Sigmoid colon (tissue), 7 donors: ENCODE results near the gene CARD19. TPM values are rescaled to one million over a fixed set of nuclear protein-coding genes. Genes with fewer than 3 reads are reported as not detected.
A peak's percentile ranks its signal among the peaks of the same experiment; 100 is the strongest.
"Not testable (repeated sequence)": the region's sequence is repeated elsewhere in the genome, so short reads cannot be mapped to it uniquely, and the experiment has no call there.

ENCODE experiments used
- DNase-seq: peaks from one replicate; pipeline ENCODE4 v3.0.0-alpha.2; 2019
- H3K27ac ChIP-seq, 4 donors: fragments of 200-600 bp; sonication (generic); one replicate each; pipeline ENCODE4 v1.5.1; 2016 to 2019; ENCODE audit warnings: mild to moderate bottlenecking in 1 of 4
- H3K27me3 ChIP-seq, 3 donors: fragments of 200-600 bp; sonication (generic); one replicate each; pipeline ENCODE4 v1.5.1; 2019; ENCODE audit warnings: mild to moderate bottlenecking in 1 of 3
- H3K36me3 ChIP-seq, 4 donors: fragments of 200-600 bp; sonication (generic); one replicate each; pipeline ENCODE4 v1.5.1; 2016 to 2019
- H3K4me1 ChIP-seq, 4 donors: fragments of 200-600 bp; sonication (generic); one replicate each; pipeline ENCODE4 v1.5.1; 2017 to 2019
- H3K4me3 ChIP-seq, 4 donors: fragments of 200-600 bp; sonication (generic); one replicate each; pipeline ENCODE4 v1.5.1; 2017 to 2019; ENCODE audit warnings: mild to moderate bottlenecking in 2 of 4, moderate library complexity in 1 of 4
- H3K9me3 ChIP-seq, 4 donors: fragments of 200-600 bp in 3 of 4; sonication (generic) in 3 of 4; one replicate each; pipeline versions ENCODE4 v1.5.1 to v1.6.1; 2013 to 2019
- CTCF ChIP-seq, 4 experiments: fragments of 450-650 bp in 3 of 4; fragments of 200-600 bp in 1 of 4; IDR thresholded peaks; one replicate each; pipeline ENCODE4 v1.5.1; 2016 to 2019; ENCODE audit warnings: antibody characterized with exemption in 4 of 4, mild to moderate bottlenecking in 3 of 4, moderate library complexity in 2 of 4
- EP300 ChIP-seq, 4 donors: sonication (generic); formaldehyde crosslinking; IDR thresholded peaks; one replicate each; pipeline ENCODE4 v1.6.1; 2017; ENCODE audit warnings: antibody characterized with exemption in 4 of 4
- POLR2A ChIP-seq, 2 donors: fragments of 450-650 bp; IDR thresholded peaks; one replicate each; pipeline ENCODE4 v1.6.1; 2016; ENCODE audit warnings: antibody characterized with exemption in 2 of 2, mild to moderate bottlenecking in 2 of 2, moderate library complexity in 2 of 2
- POLR2AphosphoS5 ChIP-seq, 4 donors: sonication (generic); formaldehyde crosslinking; IDR thresholded peaks; one replicate each; pipeline ENCODE4 v1.6.1; 2017; ENCODE audit warnings: antibody characterized with exemption in 4 of 4
- WGBS, 2 donors: extraction: QIAGEN DNeasy Blood & Tissue Kit; methylation state at CpG; one replicate each; pipeline ENCODE4 v1.1.7; 2013; 5-methylcytosine and 5-hydroxymethylcytosine counted together
- intact Hi-C: fragments of 100-400 bp; cut with DNase I; formaldehyde crosslinking; loops from one replicate; pipeline ENCODE4 v1.15.1; 2023
- polyA plus RNA-seq, 3 donors: library from polyadenylated mRNA; stranded (reverse); fragments of 200-250 nt; gene quantifications; one replicate each; pipeline ENCODE4 v1.2.3, GENCODE V29; 2013
- total RNA-seq, 4 donors: library from RNA; depleted of rRNA; stranded (reverse); fragments of >200 nt; gene quantifications; one replicate each; pipeline ENCODE4 v1.1.0, GENCODE V29; 2016
- donor health status: healthy with polysubstance abuse.
- donor health status: Bipolar disorder and iron deficiency.
- donor health status: healthy.

The CARD19 gene
- total and polyA plus RNA-seq, 7 donors: 51.2 to 88.4 (median 82.3) TPM

GRCh38 chr9:93114169-93114983, 18.4 kb downstream of the CARD19 start:
- Histone ChIP-seq H3K36me3 (peaks cover 7 to 44% (median 33%) of the 10 kb centered on the region in 4 donors), H3K27ac (no peak overlapping the region), H3K27me3 (no peaks in the 10 kb centered on the region), H3K4me3 (no peak overlapping the region), H3K9me3 (no peaks in the 10 kb centered on the region), H3K4me1 (peaks cover 0 to 10% (median 3%) of the 10 kb centered on the region in 4 donors)
- TF ChIP-seq EP300 (IDR thresholded peaks at IDR 0.05): no peak
- intact Hi-C loops: loop anchor here (5.0 kb wide), 1 partner anchor 38 kb away; no protein-coding TSS in a partner anchor
- WGBS, 2 donors: 83 to 86% methylated on average over 17 of the region's 17 CpGs
- DNase-seq: peak; percentile 66

- Histone ChIP-seq H3K36me3 (peaks cover 7 to 40% (median 33%) of the 10 kb centered on the region in 4 donors), H3K27me3 (no peaks in the 10 kb centered on the region), H3K4me1 (peaks cover 0 to 14% (median 9%) of the 10 kb centered on the region in 4 donors), H3K9me3 (no peaks in the 10 kb centered on the region), H3K27ac (no peak overlapping the region), H3K4me3 (no peak overlapping the region)
- WGBS, 2 donors: 85 to 87% methylated on average over 5 of the region's 5 CpGs
- intact Hi-C loops: loop anchor here (5.0 kb wide), 1 partner anchor 37 kb away; no protein-coding TSS in a partner anchor
- DNase-seq: no peak
- no peak for TF ChIP-seq CTCF (IDR thresholded peaks at IDR 0.05)
- no peak for TF ChIP-seq POLR2A (IDR thresholded peaks at IDR 0.05)
- no peak for TF ChIP-seq EP300 (IDR thresholded peaks at IDR 0.05)
- no peak for TF ChIP-seq POLR2AphosphoS5 (IDR thresholded peaks at IDR 0.05)
Observed at GRCh38 chr9:93114984-93115335, 18.9 kb downstream of the CARD19 start.

GRCh38 chr9:93115486-93116071, 19.6 kb downstream of the CARD19 start:
- no peaks in the 10 kb centered on the region for H3K27me3 ChIP-seq
- 34 to 36% methylated on average over 3 of the region's 3 CpGs for WGBS, 2 donors
- H3K4me3 ChIP-seq: no peak overlapping the region
- H3K36me3 ChIP-seq: peaks cover 7 to 33% (median 28%) of the 10 kb centered on the region in 4 donors
- H3K9me3 ChIP-seq: no peaks in the 10 kb centered on the region
- intact Hi-C loops: no loop called here
- no peak for TF ChIP-seq EP300 (IDR thresholded peaks at IDR 0.05)
- TF ChIP-seq POLR2A (IDR thresholded peaks at IDR 0.05): no peak
- TF ChIP-seq POLR2AphosphoS5 (IDR thresholded peaks at IDR 0.05): no peak
- TF ChIP-seq CTCF (IDR thresholded peaks at IDR 0.05): no peak
- peak overlapping the region in 1 of 4 donors; percentile 20 for H3K27ac ChIP-seq
- DNase-seq: peak; percentile 22
- peaks cover 0 to 20% (median 15%) of the 10 kb centered on the region in 4 donors for H3K4me1 ChIP-seq

- H3K27me3 ChIP-seq: no peaks in the 10 kb centered on the region
- H3K36me3 ChIP-seq: peaks cover 7 to 33% (median 22%) of the 10 kb centered on the region in 4 donors
- 78 to 79% methylated on average over 17 of the region's 17 CpGs for WGBS, 2 donors
- peak overlapping the region; percentile 20 to 58 (median 43) for H3K27ac ChIP-seq
- intact Hi-C loops: no loop called here
- no peaks in the 10 kb centered on the region for H3K9me3 ChIP-seq
- peaks cover 0 to 24% (median 22%) of the 10 kb centered on the region in 4 donors for H3K4me1 ChIP-seq
- peak; percentile 91 for DNase-seq
- H3K4me3 ChIP-seq: no peak overlapping the region
- TF ChIP-seq CTCF (IDR thresholded peaks at IDR 0.05) (no peak), POLR2A (IDR thresholded peaks at IDR 0.05) (no peak), EP300 (IDR thresholded peaks at IDR 0.05) (peak in 1 of 4 donors; percentile 6), POLR2AphosphoS5 (IDR thresholded peaks at IDR 0.05) (peak in 3 of 4 donors; percentile 20 to 53 (median 46))
Observed at GRCh38 chr9:93116072-93116961, 20.3 kb downstream of the CARD19 start.

GRCh38 chr9:93117521-93117920, 21.5 kb downstream of the CARD19 start:
- DNase-seq: peak; percentile 21

More at GRCh38 chr9:93117521-93117920, 21.5 kb downstream of the CARD19 start:
- H3K4me3 ChIP-seq, H3K9me3 ChIP-seq, H3K27ac ChIP-seq, intact Hi-C loops, H3K27me3 ChIP-seq: not testable (repeated sequence)
- peaks cover 0 to 24% (median 23%) of the 10 kb centered on the region in 4 donors for H3K4me1 ChIP-seq
- WGBS, 2 donors: 86 to 92% methylated on average over 9 of the region's 9 CpGs
- peaks cover 7 to 33% (median 17%) of the 10 kb centered on the region in 4 donors for H3K36me3 ChIP-seq
